Right forelimb (tissue), 1 donor: ENCODE measurements around the gene DPP4.

Source experiments
- DNase-seq: peaks from one replicate; pipeline ENCODE4 v3.0.0-alpha.2; 2018

DPP4 gene

GRCh38 chr2:162085090-162085891, 11.3 kb upstream of the DPP4 start:
- no peak for DNase-seq

- no peak for DNase-seq
Observed at GRCh38 chr2:162084536-162084935, 10.5 kb upstream of the DPP4 start.

GRCh38 chr2:162082681-162083080, 8.7 kb upstream of the DPP4 start:
- no peak for DNase-seq

- no peak for DNase-seq
Observed at GRCh38 chr2:162082036-162082435, 8.0 kb upstream of the DPP4 start.

GRCh38 chr2:162079514-162079913, 5.5 kb upstream of the DPP4 start:
- DNase-seq, result no peak

GRCh38 chr2:162075689-162076132, 1.7 kb upstream of the DPP4 start:
- no peak for DNase-seq

DNA sequence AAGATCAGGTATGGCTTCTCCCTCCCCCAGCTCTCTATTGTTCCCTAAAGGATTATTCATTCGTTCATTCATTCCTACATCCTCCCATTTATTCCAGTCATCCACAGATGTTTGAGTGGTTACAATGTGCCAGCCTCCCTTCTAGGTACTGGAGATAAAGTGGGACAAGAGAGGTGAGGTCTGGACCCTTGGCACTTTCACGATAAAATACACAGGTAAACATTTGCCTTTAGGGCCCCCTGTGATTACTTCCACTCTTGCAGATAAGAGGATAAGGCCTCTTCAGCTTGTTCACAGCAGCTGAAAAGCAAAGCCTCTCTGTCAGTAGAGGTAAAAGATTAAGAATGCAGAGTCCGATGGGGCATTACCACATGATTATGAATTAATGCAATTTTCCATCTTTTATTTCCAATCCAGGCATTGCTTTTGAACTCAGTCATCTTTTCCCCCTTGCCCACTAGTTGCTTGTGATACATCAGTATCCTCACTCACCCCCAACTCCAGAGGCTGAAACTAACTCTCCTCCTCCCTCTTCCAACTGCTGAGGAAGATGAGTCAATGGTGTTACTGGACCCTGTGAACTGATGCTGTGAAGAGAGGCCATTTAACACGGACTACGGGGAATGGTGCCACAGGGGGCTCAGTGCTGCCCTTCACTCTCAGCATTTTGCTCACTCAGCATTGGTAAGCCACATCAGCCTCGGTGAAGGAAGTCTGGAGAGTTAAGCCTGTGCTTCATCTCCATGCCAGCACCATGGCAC, 1.1 kb upstream of the DPP4 start:
- DNase-seq, result no peak

DNA sequence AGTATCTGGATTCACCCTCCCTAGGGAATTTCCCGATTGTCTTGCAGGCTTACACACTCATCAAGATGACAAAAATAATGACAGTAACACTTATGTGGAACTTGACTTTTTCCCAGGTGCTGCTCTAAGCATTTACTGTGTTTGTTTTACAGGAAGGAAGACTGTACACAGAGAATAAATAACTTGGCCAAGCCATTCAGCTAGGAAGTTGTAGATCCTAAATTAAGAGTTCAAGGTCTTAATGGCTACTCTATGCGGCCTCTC, 549 bp upstream of the DPP4 start:
- no peak for DNase-seq

DNA sequence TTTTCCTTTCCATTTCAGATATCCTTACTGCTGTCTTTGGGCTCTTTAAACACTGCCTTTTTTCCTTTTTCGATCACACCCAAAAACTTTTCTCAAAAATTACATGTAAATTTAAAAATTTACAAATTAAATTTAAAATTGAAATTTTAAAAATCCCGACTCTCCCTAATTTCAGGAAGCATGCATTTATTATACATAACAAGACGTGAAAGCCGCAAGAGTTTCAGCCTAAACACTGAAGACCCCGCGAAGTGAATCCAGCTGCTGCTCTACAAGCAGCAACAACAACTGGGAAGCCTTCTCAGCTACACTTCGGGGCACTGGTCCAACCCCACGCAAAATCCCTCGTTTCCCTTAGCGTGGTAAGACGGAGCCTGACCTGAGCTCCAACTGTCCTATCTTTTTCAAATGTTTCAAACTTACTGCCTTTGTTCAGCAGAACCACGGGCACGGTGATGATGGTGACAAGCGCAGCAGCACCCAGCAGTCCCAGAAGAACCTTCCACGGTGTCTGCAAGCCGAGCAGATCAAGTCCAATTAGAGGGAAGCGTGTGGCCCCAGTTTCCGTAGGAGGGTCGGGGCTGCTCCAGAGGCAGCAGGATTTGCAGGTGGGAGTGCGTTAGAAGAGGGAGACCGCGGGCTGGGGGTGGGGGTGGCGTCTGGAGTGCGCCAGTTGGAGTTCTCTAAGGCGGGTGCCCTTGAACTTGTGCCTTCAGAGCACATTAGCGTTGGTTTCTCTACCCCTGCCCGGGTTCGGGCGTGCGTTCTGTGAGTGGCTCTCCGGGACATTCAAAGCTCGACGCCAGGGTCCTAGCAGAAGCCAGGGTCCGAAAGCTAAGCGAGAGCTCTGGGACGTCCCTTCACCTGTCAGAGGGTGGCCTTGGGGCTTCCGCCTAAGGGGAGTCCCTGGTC, 783 bp downstream of the DPP4 start:
- peak; percentile 60 for DNase-seq

DNA sequence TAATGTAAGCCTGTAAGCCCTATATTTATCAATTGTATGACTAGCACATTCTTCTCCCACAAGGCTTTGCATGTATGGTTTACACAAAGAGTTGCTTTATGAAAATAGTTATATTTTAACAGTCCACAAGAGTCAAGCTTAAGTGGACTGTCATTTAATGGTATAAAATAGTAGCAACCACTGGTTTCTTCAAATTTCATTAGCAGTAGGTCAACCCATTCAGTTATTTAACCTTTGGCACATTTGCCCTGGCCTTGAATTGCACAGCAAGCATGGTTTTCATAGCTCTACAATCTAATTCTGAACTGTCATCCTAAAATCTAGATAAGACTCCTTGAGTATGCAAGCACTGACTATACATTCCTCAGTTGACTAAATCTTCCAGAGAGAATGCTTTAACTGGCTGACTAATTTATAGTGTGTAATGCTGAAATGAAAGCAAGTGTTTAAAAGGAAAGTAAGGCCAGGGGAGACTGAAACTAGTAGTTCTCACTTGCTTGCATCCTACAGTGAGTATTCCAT, 1.8 kb downstream of the DPP4 start:
- DNase-seq, result no peak

DNA sequence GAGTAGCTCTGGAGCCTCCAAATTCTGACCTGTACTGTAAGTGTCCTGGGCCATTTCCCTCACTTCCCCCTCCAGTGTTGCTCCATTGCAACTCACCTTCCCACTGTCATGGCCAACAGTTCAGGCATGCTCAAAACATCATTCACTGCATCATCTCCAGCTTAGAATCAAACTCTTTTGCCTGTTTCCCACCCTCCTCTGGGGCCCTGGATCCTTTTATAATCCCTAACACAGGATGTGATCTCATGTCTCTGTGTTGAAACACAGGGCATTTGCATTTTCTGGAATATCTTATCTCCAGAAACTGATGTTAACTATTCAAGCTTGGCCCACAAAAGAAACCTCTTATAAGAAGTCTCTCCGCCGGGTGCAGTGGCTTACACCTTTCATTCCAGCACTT, 3.0 kb downstream of the DPP4 start:
- no peak for DNase-seq

DNA sequence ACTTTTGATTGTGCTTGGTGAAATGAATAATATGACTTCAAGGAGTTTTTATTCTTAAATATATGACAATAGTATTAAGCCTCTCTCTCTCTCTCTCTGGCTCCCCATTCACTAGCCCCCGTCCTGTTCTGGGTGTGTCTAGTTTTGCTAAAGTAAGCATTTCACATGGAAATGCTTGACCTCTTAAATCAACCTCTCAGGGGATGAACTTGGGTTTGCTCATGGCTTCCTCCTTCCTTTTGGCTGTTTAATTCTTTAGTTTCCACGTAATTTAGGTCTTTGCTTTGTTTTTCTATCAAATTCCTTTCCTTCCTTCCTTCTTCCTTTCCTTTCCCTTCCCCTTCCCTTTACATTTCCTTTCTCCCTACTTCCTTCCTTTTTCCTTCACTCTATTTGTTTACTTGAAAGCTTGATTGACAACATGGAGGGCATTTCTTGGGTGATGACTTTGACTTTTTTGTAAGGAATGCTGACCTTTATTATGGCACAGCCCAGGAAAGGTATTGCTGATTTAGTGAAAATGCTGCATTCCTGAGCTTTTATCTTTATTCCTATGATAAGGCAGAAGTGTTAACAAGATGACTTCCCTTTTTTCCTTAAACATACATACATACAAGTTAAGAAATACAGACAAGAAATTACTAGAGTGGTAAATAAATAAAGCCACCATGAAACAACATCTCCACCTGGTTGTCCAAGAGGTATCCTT, 3.6 kb downstream of the DPP4 start:
- no peak for DNase-seq

DNA sequence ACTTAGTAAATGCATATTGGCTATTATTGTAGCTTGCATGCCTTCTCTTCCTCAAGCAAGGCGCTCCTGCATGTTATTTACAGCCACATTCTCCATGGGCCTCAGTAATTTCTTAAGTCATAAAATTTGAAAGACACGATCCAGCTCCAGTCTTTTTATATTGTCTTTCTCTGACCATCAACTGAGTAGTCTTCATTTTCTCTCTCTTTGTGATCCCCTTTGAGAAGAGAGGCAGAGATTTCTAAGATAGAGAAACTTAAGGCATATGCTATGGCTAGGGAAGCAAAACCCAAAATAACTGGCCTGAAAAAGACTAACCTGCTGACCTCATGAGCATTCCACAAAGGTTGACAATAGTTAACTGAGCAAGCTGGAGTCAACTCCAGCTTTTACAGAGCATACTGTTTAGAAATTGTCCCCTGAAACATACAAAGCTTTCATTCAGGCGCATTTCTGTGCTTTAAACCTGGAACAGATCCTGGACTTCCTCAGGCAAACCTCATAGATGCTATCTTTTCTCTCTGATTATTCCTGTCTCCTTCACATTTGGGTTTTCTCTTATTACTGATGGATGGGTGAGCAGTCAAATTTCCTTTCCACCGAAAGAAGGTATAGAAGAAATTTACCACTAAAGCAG, 4.6 kb downstream of the DPP4 start:
- DNase-seq, result no peak

GRCh38 chr2:162067596-162067995, 6.4 kb downstream of the DPP4 start:
- DNase-seq, result no peak

- no peak for DNase-seq
Observed at GRCh38 chr2:162065767-162066166, 8.2 kb downstream of the DPP4 start.

GRCh38 chr2:162063899-162064298, 10.1 kb downstream of the DPP4 start:
- no peak for DNase-seq

DNA sequence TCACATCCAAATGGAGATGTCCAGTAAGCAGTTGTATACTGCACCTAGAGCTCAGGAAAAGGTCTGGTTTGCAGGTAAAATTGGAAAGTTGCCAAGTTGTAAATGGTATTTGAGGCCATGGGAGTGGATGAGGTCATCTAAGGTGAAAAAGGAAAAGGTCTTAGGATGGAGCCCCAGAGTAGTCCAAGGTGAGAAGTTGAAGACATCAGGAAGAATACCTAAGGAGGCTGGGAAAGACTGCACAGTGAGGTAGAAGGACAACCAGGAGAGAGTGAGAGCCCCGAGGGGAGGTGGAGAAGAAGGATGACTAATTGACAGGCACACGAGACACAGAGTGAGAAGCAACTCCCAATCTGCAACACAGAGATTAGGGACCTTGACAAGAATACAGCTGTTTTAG, 10.7 kb downstream of the DPP4 start:
- DNase-seq, result no peak

- DNase-seq, result no peak
Observed at GRCh38 chr2:162062559-162062958, 11.5 kb downstream of the DPP4 start.

DNA sequence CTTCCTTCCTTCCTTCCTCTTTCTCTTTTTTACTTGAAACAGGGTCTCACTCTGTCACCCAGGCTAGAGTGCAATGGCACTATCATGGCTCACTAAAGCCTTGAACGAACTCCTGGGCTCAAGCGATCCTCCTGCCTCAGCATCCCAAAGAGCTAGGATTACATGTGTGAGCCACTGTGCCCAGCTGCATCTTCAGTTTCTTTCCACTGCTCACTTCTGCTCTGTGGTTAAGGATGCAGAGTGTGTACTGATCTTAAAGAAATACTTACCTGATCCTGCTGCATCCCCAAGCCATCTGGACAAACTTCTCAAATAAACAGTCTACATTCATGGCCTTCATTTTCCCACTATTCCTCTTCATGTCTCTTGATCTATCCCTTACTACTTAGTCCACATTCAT, 13.0 kb downstream of the DPP4 start:
- DNase-seq, result no peak

DNA sequence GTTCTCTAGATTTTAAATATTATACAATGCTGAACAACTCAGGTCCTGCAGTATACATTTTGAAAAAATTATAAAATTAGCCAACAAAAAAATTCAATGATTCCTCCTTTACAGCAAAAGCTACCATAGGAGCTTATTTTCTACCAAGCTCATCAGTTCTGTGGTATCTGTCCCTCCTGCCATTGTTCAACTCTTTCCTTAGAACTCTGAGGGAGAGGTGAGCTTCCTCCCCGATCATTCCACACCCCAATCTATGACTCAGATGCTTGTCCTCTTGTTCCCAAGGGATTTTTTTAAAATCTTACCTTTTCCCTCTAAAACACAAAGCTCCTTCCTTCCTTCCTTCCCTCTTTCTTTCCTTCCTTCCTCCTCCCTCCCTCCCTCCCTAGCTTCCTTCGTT, 13.5 kb downstream of the DPP4 start:
- DNase-seq, result no peak

- no peak for DNase-seq
Observed at GRCh38 chr2:162058973-162059668, 14.9 kb downstream of the DPP4 start.

DNA sequence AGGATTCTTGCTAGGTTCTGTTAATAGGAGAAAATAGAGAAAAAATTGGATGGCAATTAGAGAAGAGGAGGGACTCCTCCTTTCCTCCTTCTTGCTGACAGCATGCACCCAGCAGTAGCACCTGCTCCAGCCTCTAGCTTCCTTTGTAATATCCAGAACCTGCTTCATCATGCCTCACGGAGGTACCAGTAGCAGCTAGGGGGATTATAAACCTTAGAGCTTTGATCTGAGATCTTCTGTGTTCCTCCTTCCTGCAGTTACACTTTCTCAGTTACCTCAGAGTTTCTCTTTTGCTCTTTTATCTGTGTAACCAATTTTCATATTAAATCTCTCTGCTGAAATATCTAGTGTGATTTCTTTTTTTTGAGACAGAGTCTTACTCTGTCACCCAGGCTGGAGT, 16.6 kb downstream of the DPP4 start:
- no peak for DNase-seq
